ENCODE data around the gene POU2AF3. TPM values are rescaled to one million over a fixed set of nuclear protein-coding genes. Genes with fewer than 3 reads are reported as not detected.

The POU2AF3 gene
- total RNA-seq, 1 experiment from 2014 or later, result 2.7 TPM

- TF ChIP-seq NFE2L1 (CRISPR knock-in tag; IDR thresholded peaks at IDR 0.05), result 0 out of 2 replicates have a peak, but pooled peaks have one; percentile 32
- no peak for TF ChIP-seq IRF1 (CRISPR knock-in tag; IDR thresholded peaks at IDR 0.05)
- no peak for TF ChIP-seq CBFB (CRISPR knock-in tag; IDR thresholded peaks at IDR 0.05; ENCODE audit: low read depth)
- 0 out of 2 replicates have a peak, but pooled peaks have one; percentile 19 for TF ChIP-seq ZNF219 (CRISPR knock-in tag; IDR thresholded peaks at IDR 0.05; ENCODE audit: borderline replicate concordance)
- no peak for TF ChIP-seq AFF4 (CRISPR knock-in tag; IDR thresholded peaks at IDR 0.05; ENCODE audit: borderline replicate concordance)
- no peak for TF ChIP-seq SOX15 (CRISPR knock-in tag; IDR thresholded peaks at IDR 0.05)
- TF ChIP-seq ATF3 (CRISPR knock-in tag; conservative IDR thresholded peaks at IDR 0.05), result no peak
- no peak for TF ChIP-seq GTF2I (CRISPR knock-in tag; conservative IDR thresholded peaks at IDR 0.05)
- no peak for TF ChIP-seq ZMAT4 (CRISPR knock-in tag; IDR thresholded peaks at IDR 0.05)
- peak; percentile 94 for TF ChIP-seq HMGXB4 (CRISPR knock-in tag; IDR thresholded peaks at IDR 0.05)
- TF ChIP-seq TEAD1 (CRISPR knock-in tag; IDR thresholded peaks at IDR 0.05), result no peak
- no peak for TF ChIP-seq ATF6 (CRISPR knock-in tag; IDR thresholded peaks at IDR 0.05)
- TF ChIP-seq FOXJ3 (CRISPR knock-in tag; IDR thresholded peaks at IDR 0.05; ENCODE audit: borderline replicate concordance), result no peak
- TF ChIP-seq ZNF232 (CRISPR knock-in tag; IDR thresholded peaks at IDR 0.05), result no peak
- no peak for TF ChIP-seq GRHL2 (CRISPR knock-in tag; IDR thresholded peaks at IDR 0.05; ENCODE audit: insufficient replicate concordance, severe bottlenecking)
- no peak for TF ChIP-seq CREB1 (CRISPR knock-in tag; IDR thresholded peaks at IDR 0.05)
- TF ChIP-seq ZBTB43 (CRISPR knock-in tag; IDR thresholded peaks at IDR 0.05), result peak; percentile 87
- TF ChIP-seq FOXP4 (CRISPR knock-in tag; IDR thresholded peaks at IDR 0.05), result 0 out of 2 replicates have a peak, but pooled peaks have one; percentile 24
- 0 out of 2 replicates have a peak, but pooled peaks have one; percentile 37 for TF ChIP-seq FOXP1 (CRISPR knock-in tag; IDR thresholded peaks at IDR 0.05; ENCODE audit: borderline replicate concordance)
- no peak for TF ChIP-seq AR (CRISPR knock-in tag; IDR thresholded peaks at IDR 0.05)
- TF ChIP-seq IRF2 (CRISPR knock-in tag; IDR thresholded peaks at IDR 0.05; ENCODE audit: borderline replicate concordance, low read depth), result no peak
- no peak for TF ChIP-seq RELA (CRISPR knock-in tag; IDR thresholded peaks at IDR 0.05; ENCODE audit: borderline replicate concordance)
Observed at GRCh38 chr11:111299101-111300026, 1.0 kb downstream of the POU2AF3 start (continued).

Measured in WTC11 (cell line).